ENCODE measurements around the gene NKTR.

The NKTR gene

DNA sequence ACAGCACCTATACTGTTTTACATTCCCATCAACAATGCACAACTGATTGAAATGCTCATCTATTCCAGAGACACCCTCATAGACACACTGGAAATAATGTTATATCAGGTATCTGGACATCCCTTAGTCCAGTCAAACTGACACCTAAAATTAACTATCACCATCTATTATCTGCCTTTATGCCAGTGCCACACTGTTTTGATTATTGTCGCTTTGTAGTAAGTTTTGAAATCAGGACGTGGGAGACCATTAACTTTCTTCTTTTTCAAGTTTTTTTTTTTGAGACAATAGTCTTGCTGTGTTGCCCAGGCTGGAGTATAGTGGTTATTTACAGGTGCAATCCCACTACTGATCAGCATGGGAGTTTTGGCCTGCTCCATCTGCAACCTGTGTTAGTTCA lies 75.4 kb downstream of the NKTR start:
- Histone ChIP-seq H4K20me1 (ENCODE audit: insufficient read depth, low read length) (no peaks in the 10 kb centered on the region), H3K27me3 (replicated peaks; ENCODE audit: insufficient read depth, low read length) (no peaks in the 10 kb centered on the region), H3K9ac (ENCODE audit: low read length) (no peak overlapping the region), H3K4me3 (ENCODE audit: low read length) (no peak overlapping the region), H3F3A (ENCODE audit: insufficient read depth, low read length) (no peaks in the 10 kb centered on the region), H3K79me2 (ENCODE audit: low read length) (no peaks in the 10 kb centered on the region), H3K4me2 (ENCODE audit: low read depth, low read length) (no peak overlapping the region), H2AFZ (ENCODE audit: low read length) (no peak overlapping the region), H3K9me3 (replicated peaks; ENCODE audit: insufficient read depth, low read length) (no peaks in the 10 kb centered on the region), H3K4me1 (ENCODE audit: low read length) (no peaks in the 10 kb centered on the region), H3K9me2 (replicated peaks; ENCODE audit: insufficient read depth, low read length) (no peaks in the 10 kb centered on the region), H3K36me3 (replicated peaks; ENCODE audit: insufficient read depth, low read length) (no peaks in the 10 kb centered on the region), H3K27ac (ENCODE audit: low read length) (no peak overlapping the region)
- DNase-seq: no peak
- TF ChIP-seq EZH2phosphoT487 (IDR thresholded peaks at IDR 0.05; ENCODE audit: low read length): no peak
- TF ChIP-seq, protein P1, sequence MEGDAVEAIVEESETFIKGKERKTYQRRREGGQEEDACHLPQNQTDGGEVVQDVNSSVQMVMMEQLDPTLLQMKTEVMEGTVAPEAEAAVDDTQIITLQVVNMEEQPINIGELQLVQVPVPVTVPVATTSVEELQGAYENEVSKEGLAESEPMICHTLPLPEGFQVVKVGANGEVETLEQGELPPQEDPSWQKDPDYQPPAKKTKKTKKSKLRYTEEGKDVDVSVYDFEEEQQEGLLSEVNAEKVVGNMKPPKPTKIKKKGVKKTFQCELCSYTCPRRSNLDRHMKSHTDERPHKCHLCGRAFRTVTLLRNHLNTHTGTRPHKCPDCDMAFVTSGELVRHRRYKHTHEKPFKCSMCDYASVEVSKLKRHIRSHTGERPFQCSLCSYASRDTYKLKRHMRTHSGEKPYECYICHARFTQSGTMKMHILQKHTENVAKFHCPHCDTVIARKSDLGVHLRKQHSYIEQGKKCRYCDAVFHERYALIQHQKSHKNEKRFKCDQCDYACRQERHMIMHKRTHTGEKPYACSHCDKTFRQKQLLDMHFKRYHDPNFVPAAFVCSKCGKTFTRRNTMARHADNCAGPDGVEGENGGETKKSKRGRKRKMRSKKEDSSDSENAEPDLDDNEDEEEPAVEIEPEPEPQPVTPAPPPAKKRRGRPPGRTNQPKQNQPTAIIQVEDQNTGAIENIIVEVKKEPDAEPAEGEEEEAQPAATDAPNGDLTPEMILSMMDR (IDR thresholded peaks at IDR 0.05; ENCODE audit: low read length): no peak
- no peak for TF ChIP-seq EZH2 (optimal IDR thresholded peaks at IDR 0.05; ENCODE audit: low read depth, low read length)

DNA sequence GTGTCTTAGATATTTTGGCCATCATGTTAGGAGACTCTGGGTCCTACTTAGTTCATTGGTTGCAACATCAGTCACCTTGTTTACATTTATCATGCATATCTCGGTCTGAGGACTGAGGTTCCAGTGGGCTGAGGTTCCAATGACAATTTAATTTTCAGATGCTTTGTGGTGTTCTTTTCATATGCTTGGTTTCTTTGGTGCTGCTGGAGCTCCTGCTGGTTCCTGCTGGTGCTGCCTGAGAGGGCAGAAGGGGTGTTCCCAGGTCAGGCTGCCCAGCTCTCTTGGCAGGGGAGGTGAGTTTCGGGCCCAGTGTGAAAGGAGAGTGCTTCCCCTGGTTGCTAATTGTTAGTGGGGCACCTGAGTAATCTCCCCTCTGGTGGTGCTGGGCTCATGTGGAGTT lies 78.0 kb downstream of the NKTR start:
- Histone ChIP-seq H3K9me2 (replicated peaks; ENCODE audit: insufficient read depth, low read length) (no peaks in the 10 kb centered on the region), H2AFZ (ENCODE audit: low read length) (no peak overlapping the region), H3K27me3 (replicated peaks; ENCODE audit: insufficient read depth, low read length) (no peaks in the 10 kb centered on the region), H3K9me3 (replicated peaks; ENCODE audit: insufficient read depth, low read length) (no peaks in the 10 kb centered on the region), H3F3A (ENCODE audit: insufficient read depth, low read length) (no peaks in the 10 kb centered on the region), H3K79me2 (ENCODE audit: low read length) (no peaks in the 10 kb centered on the region), H3K4me2 (ENCODE audit: low read depth, low read length) (no peak overlapping the region), H3K4me3 (ENCODE audit: low read length) (no peak overlapping the region), H3K4me1 (ENCODE audit: low read length) (no peaks in the 10 kb centered on the region), H3K36me3 (replicated peaks; ENCODE audit: insufficient read depth, low read length) (no peaks in the 10 kb centered on the region), H3K27ac (ENCODE audit: low read length) (no peak overlapping the region), H4K20me1 (ENCODE audit: insufficient read depth, low read length) (no peaks in the 10 kb centered on the region), H3K9ac (ENCODE audit: low read length) (no peak overlapping the region)
- TF ChIP-seq, protein P1 (IDR thresholded peaks at IDR 0.05; ENCODE audit: low read length): no peak
- TF ChIP-seq EZH2 (optimal IDR thresholded peaks at IDR 0.05; ENCODE audit: low read depth, low read length) (no peak), EZH2phosphoT487 (IDR thresholded peaks at IDR 0.05; ENCODE audit: low read length) (no peak)
- DNase-seq: no peak

GRCh38 chr3:42680271-42680670 lies 79.8 kb downstream of the NKTR start:
- Histone ChIP-seq H3K9ac (ENCODE audit: low read length) (no peak overlapping the region), H3K4me1 (ENCODE audit: low read length) (no peaks in the 10 kb centered on the region), H3F3A (ENCODE audit: insufficient read depth, low read length) (no peaks in the 10 kb centered on the region), H3K27me3 (replicated peaks; ENCODE audit: insufficient read depth, low read length) (no peaks in the 10 kb centered on the region), H2AFZ (ENCODE audit: low read length) (no peak overlapping the region), H3K36me3 (replicated peaks; ENCODE audit: insufficient read depth, low read length) (no peaks in the 10 kb centered on the region), H3K4me3 (ENCODE audit: low read length) (no peak overlapping the region), H3K9me3 (replicated peaks; ENCODE audit: insufficient read depth, low read length) (no peaks in the 10 kb centered on the region), H4K20me1 (ENCODE audit: insufficient read depth, low read length) (no peaks in the 10 kb centered on the region), H3K27ac (ENCODE audit: low read length) (no peak overlapping the region), H3K79me2 (ENCODE audit: low read length) (no peaks in the 10 kb centered on the region), H3K4me2 (ENCODE audit: low read depth, low read length) (no peak overlapping the region), H3K9me2 (replicated peaks; ENCODE audit: insufficient read depth, low read length) (no peaks in the 10 kb centered on the region)
- DNase-seq: no peak
- TF ChIP-seq EZH2 (optimal IDR thresholded peaks at IDR 0.05; ENCODE audit: low read depth, low read length) (no peak), EZH2phosphoT487 (IDR thresholded peaks at IDR 0.05; ENCODE audit: low read length) (no peak)
- TF ChIP-seq, protein P1 (IDR thresholded peaks at IDR 0.05; ENCODE audit: low read length): no peak
